Neuronal stem cell (in vitro differentiated cells): ENCODE data around the gene FAM47B.

Source experiments
- DNase-seq: peaks from one replicate; pipeline ENCODE4 v3.0.0-alpha.2; 2013; ENCODE audit warnings: low spot score
- H2AFZ ChIP-seq: one replicate; pipeline ENCODE4 v1.6.1; 2013; ENCODE audit warnings: mild to moderate bottlenecking, low read length, inconsistent platforms
- H2AK5ac ChIP-seq: 2 replicates; pipeline ENCODE4 v1.6.1; 2013; ENCODE audit warnings: low read depth, mild to moderate bottlenecking, inconsistent platforms, low read length, moderate library complexity, mixed read lengths
- H2BK120ac ChIP-seq: 2 replicates; pipeline ENCODE4 v1.6.1; 2013; ENCODE audit warnings: low read depth, mild to moderate bottlenecking, inconsistent platforms, low read length, moderate library complexity, mixed read lengths
- H2BK12ac ChIP-seq: one replicate; pipeline ENCODE4 v1.6.1; 2013; ENCODE audit warnings: low read length, inconsistent platforms
- H2BK15ac ChIP-seq: 2 replicates; pipeline ENCODE4 v1.6.1; 2013; ENCODE audit warnings: mild to moderate bottlenecking, low read length, inconsistent platforms, mixed read lengths
- H2BK5ac ChIP-seq: one replicate; pipeline ENCODE4 v1.6.1; 2013; ENCODE audit warnings: inconsistent platforms, mild to moderate bottlenecking, low read length, moderate library complexity
- H3K14ac ChIP-seq: one replicate; pipeline ENCODE4 v1.6.1; 2013; ENCODE audit warnings: low read length, inconsistent platforms
- H3K18ac ChIP-seq: 2 replicates; pipeline ENCODE4 v1.6.1; 2013; ENCODE audit warnings: low read length, inconsistent platforms
- H3K23ac ChIP-seq: 2 replicates; pipeline ENCODE4 v1.6.1; 2013; ENCODE audit warnings: low read depth, mild to moderate bottlenecking, mixed read lengths, low read length, inconsistent platforms; ENCODE audit not compliant: poor library complexity
- H3K27ac ChIP-seq: replicated peaks from 3 replicates; pipeline ENCODE4 v1.5.1; 2013; ENCODE audit warnings: low read length, inconsistent platforms
- H3K27me3 ChIP-seq, 3 experiments: 2 replicates each; pipeline ENCODE4 v1.6.1; 2013; ENCODE audit warnings: low read length in 3 of 3, mild to moderate bottlenecking in 2 of 3, inconsistent platforms in 1 of 3, low read depth in 1 of 3, mixed read lengths in 1 of 3, moderate library complexity in 1 of 3; ENCODE audit not compliant: control insufficient read depth in 3 of 3, insufficient read depth in 3 of 3
- H3K36me3 ChIP-seq, 2 donors: replicated peaks in 1 of 2; 2 replicates each; pipeline ENCODE4 v1.6.1; 2013; ENCODE audit warnings: low read length in 2 of 2; ENCODE audit not compliant: control insufficient read depth in 2 of 2, insufficient read depth in 2 of 2
- H3K4ac ChIP-seq: 2 replicates; pipeline ENCODE4 v1.6.1; 2013; ENCODE audit warnings: inconsistent platforms, mild to moderate bottlenecking, low read length, moderate library complexity
- H3K4me1 ChIP-seq, 2 donors: 1 replicate in 1 of 2; 2 replicates in 1 of 2; pipeline ENCODE4 v1.6.1; 2013; ENCODE audit warnings: low read length in 2 of 2, low read depth in 1 of 2; ENCODE audit not compliant: control insufficient read depth in 2 of 2, insufficient read depth in 1 of 2
- H3K4me2 ChIP-seq: one replicate; pipeline ENCODE4 v1.6.1; 2013; ENCODE audit warnings: mild to moderate bottlenecking, low read length, inconsistent platforms; ENCODE audit not compliant: insufficient read depth, poor library complexity, severe bottlenecking
- H3K4me3 ChIP-seq, 2 donors: 2 replicates each; pipeline ENCODE4 v1.5.1; 2013; ENCODE audit warnings: low read length in 2 of 2, mild to moderate bottlenecking in 2 of 2, inconsistent platforms in 1 of 2, moderate library complexity in 1 of 2
- H3K79me1 ChIP-seq: one replicate; pipeline ENCODE4 v1.6.1; 2013; ENCODE audit warnings: low read depth, mild to moderate bottlenecking, inconsistent platforms, low read length, moderate library complexity
- H3K9ac ChIP-seq: one replicate; pipeline ENCODE4 v1.6.1; 2013; ENCODE audit warnings: mild to moderate bottlenecking, low read depth, low read length, inconsistent platforms; ENCODE audit not compliant: poor library complexity
- H3K9me3 ChIP-seq, 2 donors: replicated peaks in 1 of 2; 2 replicates each; pipeline versions ENCODE3 to v1.6.1; 2013; ENCODE audit warnings: low read length in 2 of 2, mild to moderate bottlenecking in 2 of 2, inconsistent platforms in 1 of 2, low read depth in 1 of 2, mixed read lengths in 1 of 2, moderate library complexity in 1 of 2; ENCODE audit not compliant: control insufficient read depth in 2 of 2, insufficient read depth in 1 of 2
- H4K8ac ChIP-seq: one replicate; pipeline ENCODE4 v1.6.1; 2013; ENCODE audit warnings: low read depth, mild to moderate bottlenecking, inconsistent platforms, low read length, moderate library complexity
- H4K91ac ChIP-seq: one replicate; pipeline ENCODE4 v1.6.1; 2013; ENCODE audit warnings: low read length, low read depth, mild to moderate bottlenecking, inconsistent platforms; ENCODE audit not compliant: poor library complexity
- WGBS, 2 donors: extraction: QIAGEN DNeasy Blood & Tissue Kit; methylation state at CpG; one replicate each; pipeline ENCODE4 v1.1.7; 2013; ENCODE audit warnings: missing lambda C conversion rate in 2 of 2, mixed read lengths in 1 of 2; ENCODE audit not compliant: insufficient read length in 2 of 2, insufficient replicate concordance in 1 of 2; ENCODE audit errors: extremely low coverage in 2 of 2; 5-methylcytosine and 5-hydroxymethylcytosine counted together

Gene FAM47B

GRCh38 chrX:34987646-34988045 is 45.0 kb downstream of the FAM47B start:
- no peak overlapping the region for H3K4me2 ChIP-seq
- no peak overlapping the region for H2BK12ac ChIP-seq
- no peak overlapping the region for H3K14ac ChIP-seq
- H4K91ac ChIP-seq = no peak overlapping the region
- H3K9ac ChIP-seq = no peak overlapping the region
- no peak overlapping the region for H3K18ac ChIP-seq
- H3K4me1 ChIP-seq = no peaks in the 10 kb centered on the region
- no CpG with 5 or more reads among the region's 1 CpG for WGBS, 2 donors
- H3K79me1 ChIP-seq = no peaks in the 10 kb centered on the region
- H3K4me3 ChIP-seq = no peak overlapping the region
- H4K8ac ChIP-seq = no peak overlapping the region
- H2AFZ ChIP-seq = no peak overlapping the region
- no peak overlapping the region for H3K23ac ChIP-seq
- no peak overlapping the region for H3K27ac ChIP-seq
- no peaks in the 10 kb centered on the region for H3K36me3 ChIP-seq
- no peak overlapping the region for H2BK120ac ChIP-seq
- no peak overlapping the region for H2AK5ac ChIP-seq
- H3K27me3 ChIP-seq = peaks cover 0 to 2% (median 0%) of the 10 kb centered on the region in 3 experiments
- no peak overlapping the region for H2BK5ac ChIP-seq
- H3K4ac ChIP-seq = no peak overlapping the region
- no peak for DNase-seq
- H3K9me3 ChIP-seq = no peaks in the 10 kb centered on the region
- H2BK15ac ChIP-seq = no peak overlapping the region
